Measurements from ENCODE around the gene DOCK8.

DNA sequence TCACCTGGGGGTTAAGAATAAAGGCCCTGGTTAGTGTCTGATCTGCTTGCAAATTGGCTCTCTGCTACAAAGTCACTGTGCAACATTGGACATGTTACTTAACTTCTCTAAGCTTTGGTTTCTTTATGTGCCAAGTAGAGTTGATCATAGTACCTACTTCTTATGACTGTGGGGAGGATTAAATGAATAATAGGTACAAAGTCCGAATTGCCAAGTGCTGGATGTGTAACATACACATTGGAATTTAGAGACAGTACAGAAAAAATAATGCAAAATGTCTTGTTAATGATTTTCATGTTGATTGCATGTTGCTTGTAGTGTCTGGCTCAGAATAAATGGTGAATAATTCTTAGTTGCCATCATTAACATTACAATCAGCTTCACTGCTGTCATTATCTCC is 2.2 kb downstream of the DOCK8 start:
- no peak for TF ChIP-seq POLR2AphosphoS5 (IDR thresholded peaks at IDR 0.05)
- TF ChIP-seq, protein P1, sequence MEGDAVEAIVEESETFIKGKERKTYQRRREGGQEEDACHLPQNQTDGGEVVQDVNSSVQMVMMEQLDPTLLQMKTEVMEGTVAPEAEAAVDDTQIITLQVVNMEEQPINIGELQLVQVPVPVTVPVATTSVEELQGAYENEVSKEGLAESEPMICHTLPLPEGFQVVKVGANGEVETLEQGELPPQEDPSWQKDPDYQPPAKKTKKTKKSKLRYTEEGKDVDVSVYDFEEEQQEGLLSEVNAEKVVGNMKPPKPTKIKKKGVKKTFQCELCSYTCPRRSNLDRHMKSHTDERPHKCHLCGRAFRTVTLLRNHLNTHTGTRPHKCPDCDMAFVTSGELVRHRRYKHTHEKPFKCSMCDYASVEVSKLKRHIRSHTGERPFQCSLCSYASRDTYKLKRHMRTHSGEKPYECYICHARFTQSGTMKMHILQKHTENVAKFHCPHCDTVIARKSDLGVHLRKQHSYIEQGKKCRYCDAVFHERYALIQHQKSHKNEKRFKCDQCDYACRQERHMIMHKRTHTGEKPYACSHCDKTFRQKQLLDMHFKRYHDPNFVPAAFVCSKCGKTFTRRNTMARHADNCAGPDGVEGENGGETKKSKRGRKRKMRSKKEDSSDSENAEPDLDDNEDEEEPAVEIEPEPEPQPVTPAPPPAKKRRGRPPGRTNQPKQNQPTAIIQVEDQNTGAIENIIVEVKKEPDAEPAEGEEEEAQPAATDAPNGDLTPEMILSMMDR (IDR thresholded peaks at IDR 0.05): no peak
